Globus pallidus (tissue), 1 donor: ENCODE results near the gene P2RY4.
"Not testable (repeated sequence)": the region's sequence is repeated elsewhere in the genome, so short reads cannot be mapped to it uniquely, and the experiment has no call there.

ENCODE experiments used
- DNase-seq: peaks from one replicate; pipeline ENCODE4 v3.0.0-alpha.2; 2015; ENCODE audit warnings: low spot score

The P2RY4 gene

GRCh38 chrX:70243601-70244000 lies 16.4 kb downstream of the P2RY4 start:
- not testable (repeated sequence) for DNase-seq

- no peak for DNase-seq
These were observed 18.5 kb downstream of the P2RY4 start for GRCh38 chrX:70241501-70241900.

- no peak for DNase-seq
These were observed 19.3 kb downstream of the P2RY4 start for GRCh38 chrX:70240751-70241150.

- DNase-seq: no peak
These were observed 25.6 kb downstream of the P2RY4 start, which contains the start of gene AWAT1 for GRCh38 chrX:70234355-70234754. Gene AWAT1, plus strand, starts transcription at chrX:70234655. Its CDS starts 41 bp downstream, at chrX:70234696.

- DNase-seq: no peak
These were observed 28.3 kb downstream of the P2RY4 start for GRCh38 chrX:70231666-70232065.

GRCh38 chrX:70226687-70227086 lies 33.3 kb downstream of the P2RY4 start:
- no peak for DNase-seq

- no peak for DNase-seq
These were observed 34.0 kb downstream of the P2RY4 start for GRCh38 chrX:70226048-70226447.

- no peak for DNase-seq
These were observed 39.9 kb downstream of the P2RY4 start for GRCh38 chrX:70219938-70220764.

- not testable (repeated sequence) for DNase-seq
These were observed 50.4 kb downstream of the P2RY4 start for GRCh38 chrX:70209570-70209969.

- DNase-seq: no peak
These were observed 51.5 kb downstream of the P2RY4 start for GRCh38 chrX:70208479-70208878.
